Liver (tissue), 9 donors: ENCODE data around the gene EEIG2. TPM values are rescaled to one million over a fixed set of nuclear protein-coding genes. Genes with fewer than 3 reads are reported as not detected.

Experiments
- DNase-seq: peaks from one replicate; pipeline ENCODE4 v3.0.0-alpha.2; 2017; ENCODE audit warnings: low spot score
- H3K27ac ChIP-seq, 2 donors: one replicate each; pipeline ENCODE4 v1.7.0; 2013; ENCODE audit warnings: inconsistent platforms in 2 of 2, low read length in 2 of 2, control low read depth in 1 of 2, low read depth in 1 of 2, mild to moderate bottlenecking in 1 of 2
- H3K27me3 ChIP-seq, 4 donors: one replicate each; pipeline versions ENCODE4 v1.6.1 to v1.7.0; 2013; ENCODE audit warnings: low read length in 3 of 4, inconsistent platforms in 1 of 4, mild to moderate bottlenecking in 1 of 4, moderate library complexity in 1 of 4; ENCODE audit not compliant: control insufficient read depth in 4 of 4, insufficient read depth in 4 of 4
- H3K36me3 ChIP-seq, 4 donors: one replicate each; pipeline versions ENCODE4 v1.6.1 to v1.7.0; 2013; ENCODE audit warnings: low read length in 3 of 4, mild to moderate bottlenecking in 3 of 4, low read depth in 1 of 4, moderate library complexity in 1 of 4; ENCODE audit not compliant: control insufficient read depth in 4 of 4, insufficient read depth in 3 of 4
- H3K4me1 ChIP-seq, 4 donors: one replicate each; pipeline versions ENCODE4 v1.6.1 to v1.7.0; 2013; ENCODE audit warnings: low read length in 3 of 4, mild to moderate bottlenecking in 3 of 4, moderate library complexity in 1 of 4; ENCODE audit not compliant: control insufficient read depth in 4 of 4, insufficient read depth in 4 of 4
- H3K4me3 ChIP-seq, 3 donors: one replicate each; pipeline versions ENCODE4 v1.6.1 to v1.7.0; 2013; ENCODE audit warnings: low read length in 3 of 3, control low read depth in 1 of 3, low read depth in 1 of 3, mild to moderate bottlenecking in 1 of 3
- H3K9ac ChIP-seq, 2 donors: one replicate each; pipeline ENCODE4 v1.7.0; 2013; ENCODE audit warnings: low read length in 2 of 2, mild to moderate bottlenecking in 2 of 2, moderate library complexity in 2 of 2, control low read depth in 1 of 2, low read depth in 1 of 2
- H3K9me3 ChIP-seq, 4 donors: one replicate each; pipeline versions ENCODE4 v1.6.1 to v1.7.0; 2013; ENCODE audit warnings: low read length in 3 of 4; ENCODE audit not compliant: control insufficient read depth in 4 of 4
- ATF3 ChIP-seq: IDR thresholded peaks from 2 replicates; pipeline ENCODE4 v1.6.1; 2016; ENCODE audit warnings: antibody characterized with exemption
- CTCF ChIP-seq: fragments of 150-350 bp; IDR thresholded peaks from 2 replicates; pipeline ENCODE4 v1.5.1; 2017; ENCODE audit warnings: improper control_type of control experiment, low read depth, low read length; ENCODE audit not compliant: missing input control
- EGR1 ChIP-seq, 2 donors: IDR thresholded peaks; 2 replicates each; pipeline ENCODE4 v1.6.1; 2016 to 2018; ENCODE audit warnings: antibody characterized with exemption in 2 of 2, low read depth in 2 of 2
- FOXA1 ChIP-seq: IDR thresholded peaks from 2 replicates; pipeline ENCODE4 v1.6.1; 2016; ENCODE audit warnings: antibody characterized with exemption
- FOXA2 ChIP-seq: IDR thresholded peaks from 2 replicates; pipeline ENCODE4 v1.6.1; 2016; ENCODE audit warnings: antibody characterized with exemption
- GABPA ChIP-seq, 2 donors: IDR thresholded peaks in 1 of 2; conservative IDR thresholded peaks in 1 of 2; 2 replicates each; pipeline ENCODE4 v1.6.1; 2016; ENCODE audit warnings: antibody characterized with exemption in 2 of 2, mild to moderate bottlenecking in 1 of 2, moderate library complexity in 1 of 2
- HNF4A ChIP-seq, 2 donors: conservative IDR thresholded peaks; 2 replicates each; pipeline ENCODE4 v1.6.1; 2016; ENCODE audit warnings: antibody characterized with exemption in 2 of 2, mild to moderate bottlenecking in 2 of 2
- HNF4G ChIP-seq: IDR thresholded peaks from 2 replicates; pipeline ENCODE4 v1.6.1; 2016; ENCODE audit warnings: antibody characterized with exemption
- JUND ChIP-seq, 2 donors: IDR thresholded peaks; 2 replicates each; pipeline ENCODE4 v1.6.1; 2016; ENCODE audit warnings: antibody characterized with exemption in 2 of 2
- MAX ChIP-seq: IDR thresholded peaks from 2 replicates; pipeline ENCODE4 v1.6.1; 2016; ENCODE audit warnings: antibody characterized with exemption
- NR2F2 ChIP-seq: IDR thresholded peaks from 2 replicates; pipeline ENCODE4 v1.6.1; 2016; ENCODE audit warnings: antibody characterized with exemption
- RAD21 ChIP-seq, 2 donors: IDR thresholded peaks; 2 replicates each; pipeline ENCODE4 v1.6.1; 2016; ENCODE audit warnings: antibody characterized with exemption in 2 of 2, mild to moderate bottlenecking in 2 of 2
- REST ChIP-seq: IDR thresholded peaks from 2 replicates; pipeline ENCODE4 v1.6.1; 2016; ENCODE audit warnings: antibody characterized with exemption, mild to moderate bottlenecking
- RXRA ChIP-seq, 2 donors: IDR thresholded peaks; 2 replicates each; pipeline ENCODE4 v1.6.1; 2017 to 2018; ENCODE audit warnings: antibody characterized with exemption in 2 of 2, mild to moderate bottlenecking in 1 of 2
- SP1 ChIP-seq: IDR thresholded peaks from 2 replicates; pipeline ENCODE4 v1.6.1; 2018; ENCODE audit warnings: antibody characterized with exemption, mild to moderate bottlenecking
- TAF1 ChIP-seq: conservative IDR thresholded peaks from 2 replicates; pipeline ENCODE4 v1.6.1; 2016; ENCODE audit warnings: antibody characterized with exemption, mild to moderate bottlenecking
- YY1 ChIP-seq: IDR thresholded peaks from 2 replicates; pipeline ENCODE4 v1.6.1; 2016; ENCODE audit warnings: antibody characterized with exemption, mild to moderate bottlenecking
- ZBTB33 ChIP-seq: IDR thresholded peaks from 2 replicates; pipeline ENCODE4 v1.6.1; 2016; ENCODE audit warnings: antibody characterized with exemption
- polyA plus RNA-seq, 2 donors: library from polyadenylated mRNA; stranded (reverse) in 1 of 2; unstranded in 1 of 2; fragments of 200-250 nt in 1 of 2; fragments of >200 nt in 1 of 2; fragmentation: Nextera tagmentation in 1 of 2; extraction: Ambion mirVana in 1 of 2; gene quantifications; one replicate each; pipeline versions ENCODE4 v1.2.1 to v1.2.3, GENCODE V29; 2013 to 2015
- total RNA-seq, 2 donors: library from RNA; depleted of rRNA; stranded (reverse); fragments of >200 nt; gene quantifications; one replicate each; pipeline ENCODE4 v1.2.3, GENCODE V29; 2014
- donor health status: healthy.
- donor health status: healthy.
- donor health status: healthy.
- donor health status: healthy.
- donor health status: healthy.

The EEIG2 gene
- total and polyA plus RNA-seq, 4 donors: 0.50 to 10.6 (median 1.7) TPM

GRCh38 chr1:108556066-108556465, 3.8 kb upstream of the EEIG2 start:
- TF ChIP-seq YY1 (no peak), JUND (IDR thresholded peaks at IDR 0.05) (no peak), CTCF (no peak), EGR1 (IDR thresholded peaks at IDR 0.05; ENCODE audit: low read depth in 2 of 2) (no peak), FOXA2 (no peak), GABPA (IDR thresholded peaks at IDR 0.05 in 1 of 2, conservative IDR thresholded peaks at IDR 0.05 in 1 of 2) (no peak), ATF3 (no peak), HNF4A (conservative IDR thresholded peaks at IDR 0.05) (no peak), MAX (no peak), TAF1 (no peak), RXRA (IDR thresholded peaks at IDR 0.05) (no peak), RAD21 (IDR thresholded peaks at IDR 0.05) (no peak), HNF4G (no peak), NR2F2 (no peak), SP1 (no peak), REST (no peak), ZBTB33 (no peak), FOXA1 (no peak)
- no peak for DNase-seq
- H3K27ac ChIP-seq: no peak overlapping the region

More at GRCh38 chr1:108556066-108556465, 3.8 kb upstream of the EEIG2 start:
- Histone ChIP-seq H3K27me3 (no peaks in the 10 kb centered on the region), H3K9me3 (no peaks in the 10 kb centered on the region), H3K9ac (no peak overlapping the region), H3K36me3 (no peaks in the 10 kb centered on the region), H3K4me3 (no peak overlapping the region), H3K4me1 (peaks cover 0 to 12% (median 3%) of the 10 kb centered on the region in 4 donors)
